NCI-H2081 (cell line): Measurements from ENCODE around the gene ZNF211.

Source experiments
- DNase-seq, 2 experiments: peaks; one replicate each; lab custom pipeline; 2025; lab: John Stamatoyannopoulos, UW

ZNF211 gene

DNA sequence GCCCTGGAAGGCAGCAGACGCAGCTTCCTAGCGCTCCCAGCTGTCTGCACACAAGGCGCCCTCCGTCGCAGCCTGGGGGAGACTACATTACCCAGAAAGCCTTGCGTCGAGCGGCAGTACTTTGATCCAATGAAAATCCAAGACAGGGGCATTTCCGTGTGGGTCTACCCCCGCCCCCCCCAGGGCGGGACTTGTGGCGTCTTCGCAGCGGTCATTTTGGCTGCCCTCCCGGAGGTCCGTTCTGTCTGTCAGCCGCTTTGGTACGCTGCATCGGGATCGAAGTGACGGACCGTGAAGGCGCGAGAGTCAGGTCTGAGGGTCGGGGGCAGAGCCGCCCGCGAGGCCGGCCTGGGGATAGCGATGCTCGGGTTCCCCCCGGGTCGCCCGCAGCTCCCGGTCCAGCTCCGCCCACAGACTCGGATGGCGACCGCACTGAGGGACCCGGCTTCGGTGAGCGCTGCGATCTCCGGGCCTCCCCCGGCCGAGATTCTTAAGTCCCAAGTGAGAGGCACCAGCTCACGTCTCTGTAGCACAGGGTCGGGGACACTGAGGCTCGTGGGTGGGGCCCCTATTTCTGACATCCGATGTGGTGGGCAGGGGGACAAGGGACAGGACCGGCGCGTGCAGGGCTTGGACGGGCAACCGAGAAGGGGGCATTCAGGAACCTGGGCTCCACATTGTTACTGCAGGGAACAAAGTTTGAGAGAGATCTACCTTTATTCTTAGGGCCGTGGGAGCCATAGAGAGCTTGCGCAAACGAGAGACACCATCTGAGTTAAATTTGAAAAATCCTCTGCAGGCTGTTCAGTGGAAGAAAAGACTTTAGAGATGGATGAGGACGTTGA, at the start of gene ZNF211:
Gene ZNF211 (plus strand): TSS at position 182 of the 845 bp plus-strand sequence. CDS start 179 bp downstream, at position 361.
- peak; percentile 91 to 96 for DNase-seq

DNA sequence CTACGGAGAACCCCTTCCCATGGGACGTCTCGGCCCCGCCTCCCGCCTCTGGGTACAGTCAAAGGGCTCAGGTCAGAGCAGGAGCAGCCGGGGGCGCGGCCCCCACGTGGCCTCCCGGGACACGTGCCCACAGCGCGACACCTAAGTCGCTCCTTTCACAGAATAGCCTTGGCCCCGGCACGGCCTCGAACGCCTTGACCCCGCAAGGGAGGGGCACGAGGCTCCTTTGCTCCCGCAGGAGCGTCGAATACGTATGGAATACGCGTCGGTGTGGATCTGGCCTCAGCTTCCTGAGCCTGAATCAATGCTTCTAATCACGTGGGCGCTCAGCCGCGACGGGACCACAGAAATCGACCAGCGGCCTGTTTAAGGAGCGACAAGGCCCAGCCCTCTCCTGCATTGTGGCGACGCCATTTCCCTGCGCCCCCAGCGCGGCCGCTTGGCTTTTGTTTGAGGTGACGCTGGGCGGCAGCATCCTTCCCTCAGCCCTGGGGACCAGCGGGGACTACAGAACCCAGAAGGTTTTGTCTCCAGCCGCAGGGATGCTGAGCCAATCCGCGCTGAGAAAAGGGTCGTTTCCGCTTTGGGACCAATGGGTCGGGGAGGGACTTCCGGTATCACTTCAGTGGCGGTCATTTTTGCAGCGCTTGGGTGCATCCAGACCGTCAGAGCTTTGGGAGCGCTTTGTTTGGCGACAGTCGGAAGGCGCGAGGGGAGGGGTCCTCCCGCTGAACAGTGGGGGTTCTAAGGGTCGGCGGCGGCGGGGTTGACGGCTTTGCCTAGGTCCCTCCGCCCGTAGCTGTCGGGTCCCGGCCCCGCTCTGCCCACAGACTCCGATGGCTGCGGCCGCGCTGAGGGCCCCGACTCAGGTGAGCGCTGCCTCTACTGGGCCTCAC, 49.2 kb upstream of the ZNF211 start, which contains the start of gene ZIK1:
Gene ZIK1 (plus strand): TSS at position 625 of the 896 bp plus-strand sequence. CDS start 212 bp downstream, at position 837.
- DNase-seq = peak; percentile 8 to 15

DNA sequence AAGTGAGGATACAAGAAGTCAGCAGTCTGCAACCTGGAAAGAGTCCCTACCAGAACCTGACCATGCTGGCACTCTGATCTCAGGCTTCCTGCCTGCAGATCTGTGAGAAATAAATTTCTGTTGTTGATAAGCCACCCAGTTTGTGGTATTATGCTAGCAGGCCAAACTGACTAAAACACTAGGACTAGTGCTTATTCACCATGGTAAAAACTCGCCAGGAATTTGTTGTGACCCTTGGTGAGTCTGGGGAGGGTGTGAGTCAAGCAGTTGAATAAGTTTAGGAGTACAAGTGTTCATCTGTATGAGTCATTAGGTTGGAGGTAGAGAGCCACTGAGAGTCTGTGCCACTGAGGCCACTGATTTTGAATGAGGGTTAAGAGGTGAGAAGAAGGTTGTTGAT, 45.4 kb upstream of the ZNF211 start:
- no peak for DNase-seq

DNA sequence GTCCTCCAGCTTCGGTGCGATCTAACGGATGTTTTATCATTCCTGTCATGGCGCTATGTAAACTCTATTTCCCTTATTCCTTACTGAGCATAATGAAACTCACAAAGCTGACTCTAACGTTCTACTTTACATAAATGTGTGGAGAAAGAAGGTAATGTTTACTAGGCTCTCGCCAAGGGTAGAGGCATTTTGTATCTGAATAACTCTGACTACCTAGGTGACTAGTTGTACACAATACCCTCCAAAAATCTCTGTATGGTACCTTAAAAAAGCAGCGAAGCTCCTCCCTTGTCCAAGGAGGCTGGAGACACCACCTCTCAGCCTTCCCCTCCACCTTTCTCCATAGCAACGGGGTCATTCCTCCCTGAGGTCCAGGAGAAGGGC, 33.6 kb upstream of the ZNF211 start:
- DNase-seq = no peak

DNA sequence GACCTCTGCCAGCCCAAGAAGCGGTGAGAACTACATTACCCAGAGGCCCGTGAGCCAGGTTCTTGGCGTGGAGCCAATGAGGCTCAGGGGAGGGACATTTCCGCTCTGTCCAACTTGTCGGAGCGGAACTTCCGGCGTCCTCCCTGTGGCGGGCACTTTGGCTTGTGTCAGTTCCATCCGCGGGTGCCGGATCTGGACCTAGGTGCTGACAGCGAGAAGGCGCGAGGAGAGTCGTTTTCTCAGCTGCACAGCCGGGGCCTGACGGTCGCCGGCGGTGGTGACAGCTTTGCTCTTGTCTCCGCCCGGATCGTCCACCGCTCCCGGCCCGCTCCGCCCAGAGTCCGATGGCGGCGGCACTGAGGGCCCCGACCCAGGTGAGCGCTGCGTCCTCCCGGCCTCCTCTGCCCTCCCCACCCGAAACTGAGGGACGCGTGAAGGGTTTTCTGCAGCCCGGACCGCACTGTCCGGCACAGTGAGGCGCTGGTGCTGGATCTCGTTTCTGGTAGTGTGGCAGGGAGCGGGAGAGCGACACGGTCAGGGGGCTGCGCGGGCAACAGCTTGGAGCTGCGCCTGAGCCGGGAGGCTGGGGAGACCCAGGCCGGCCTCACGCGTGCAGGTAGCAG, 33.1 kb upstream of the ZNF211 start, which contains the start of gene ZNF530:
Gene ZNF530 (plus strand): TSS at position 125 of the 623 bp plus-strand sequence. CDS start 4,461 bp downstream, outside the sequence.
- DNase-seq = peak; percentile 89 to 95

DNA sequence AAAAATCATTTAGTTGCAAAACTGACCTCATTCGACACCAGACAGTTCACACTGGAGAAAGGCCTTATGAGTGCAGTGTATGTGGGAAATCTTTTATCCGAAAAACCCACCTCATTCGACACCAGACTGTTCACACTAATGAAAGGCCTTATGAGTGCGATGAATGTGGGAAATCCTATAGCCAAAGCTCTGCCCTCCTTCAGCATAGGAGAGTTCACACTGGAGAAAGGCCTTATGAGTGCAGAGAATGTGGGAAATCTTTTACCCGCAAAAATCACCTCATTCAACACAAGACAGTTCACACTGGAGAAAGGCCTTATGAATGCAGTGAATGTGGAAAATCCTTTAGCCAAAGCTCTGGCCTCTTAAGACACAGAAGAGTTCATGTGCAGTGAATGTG, 26.0 kb upstream of the ZNF211 start:
- no peak for DNase-seq

DNA sequence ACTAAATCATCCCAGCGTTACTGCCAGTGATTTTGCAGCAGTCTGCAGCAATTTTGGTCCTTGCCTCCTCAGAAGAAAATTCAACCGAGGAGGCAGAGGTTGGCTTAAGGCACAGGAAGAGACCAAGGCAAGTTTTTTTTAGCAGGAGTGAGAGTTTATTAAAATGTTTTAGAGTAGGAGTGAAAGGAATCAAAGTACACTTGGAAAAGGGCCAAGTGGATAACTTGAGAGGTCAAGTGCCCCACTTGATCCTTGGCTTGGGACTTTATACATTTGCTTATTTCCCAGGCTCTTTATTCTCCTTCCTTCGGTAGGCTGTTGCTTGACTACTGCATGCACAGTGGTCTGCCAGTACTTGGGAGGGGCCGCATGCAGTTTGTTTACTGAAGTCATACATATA, 21.9 kb upstream of the ZNF211 start:
- no peak for DNase-seq

DNA sequence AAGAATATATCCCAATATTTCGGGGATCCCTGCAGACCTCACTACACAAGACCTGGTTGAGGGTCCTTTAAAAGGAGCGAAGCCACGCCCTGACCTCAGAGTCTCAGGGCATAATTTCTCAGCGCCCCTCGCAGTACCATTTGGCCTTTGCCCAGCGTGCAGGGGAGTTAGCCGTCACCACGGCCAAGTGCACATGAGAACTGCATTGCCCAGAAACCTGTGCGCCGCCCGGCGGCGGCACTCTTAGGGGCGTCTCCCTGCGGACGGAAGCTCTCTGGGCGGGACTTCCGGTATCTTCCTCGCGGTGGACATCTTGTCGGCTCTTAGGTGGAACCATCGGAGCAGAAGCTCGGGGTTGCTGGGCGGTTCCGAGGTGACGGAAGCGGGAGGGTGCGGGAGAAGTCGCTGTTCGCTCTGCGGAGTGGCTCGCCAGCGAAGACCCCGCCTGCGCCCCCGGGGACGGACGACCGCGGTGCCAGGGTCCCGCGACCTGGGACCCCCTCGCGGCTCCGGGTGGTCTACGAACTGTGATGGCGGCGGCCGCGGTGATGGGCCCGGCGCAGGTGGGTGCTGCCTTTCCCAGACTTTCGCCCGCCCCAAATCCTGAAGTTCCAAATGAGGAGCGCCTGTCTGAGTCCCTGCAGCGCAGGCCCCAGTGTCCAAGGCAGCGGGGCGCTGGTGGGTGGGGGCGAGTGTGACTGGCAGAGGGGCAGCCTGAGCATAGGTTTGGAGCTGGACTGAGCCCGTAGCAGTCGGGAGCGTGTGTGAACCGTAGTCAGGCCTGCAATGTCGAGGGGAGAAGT, 18.8 kb upstream of the ZNF211 start, which contains the start of gene ZNF134:
Gene ZNF134 (plus strand): TSS at position 302 of the 803 bp plus-strand sequence. CDS start 5,227 bp downstream, outside the sequence.
- DNase-seq = peak; percentile 87 to 92

DNA sequence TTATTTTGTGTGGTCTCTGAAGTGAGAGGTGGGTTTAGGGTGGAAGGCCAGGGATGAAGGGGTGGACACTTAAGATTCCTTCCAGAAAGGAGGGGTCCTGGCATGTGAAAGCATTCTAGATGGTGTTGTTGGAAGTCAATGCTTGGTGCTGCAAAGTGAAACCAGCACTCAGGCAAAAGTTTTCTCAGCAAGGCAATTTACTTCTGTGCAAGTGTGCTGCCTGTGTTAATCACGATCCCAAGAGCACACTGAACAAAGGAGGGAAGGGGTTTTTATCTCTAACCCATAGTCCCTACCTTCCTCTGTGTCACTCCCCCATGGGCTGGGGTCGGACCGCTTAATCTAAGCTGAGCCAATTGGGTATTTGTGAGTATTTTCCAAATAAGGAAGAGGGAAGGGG, 17.6 kb upstream of the ZNF211 start:
- no peak for DNase-seq

DNA sequence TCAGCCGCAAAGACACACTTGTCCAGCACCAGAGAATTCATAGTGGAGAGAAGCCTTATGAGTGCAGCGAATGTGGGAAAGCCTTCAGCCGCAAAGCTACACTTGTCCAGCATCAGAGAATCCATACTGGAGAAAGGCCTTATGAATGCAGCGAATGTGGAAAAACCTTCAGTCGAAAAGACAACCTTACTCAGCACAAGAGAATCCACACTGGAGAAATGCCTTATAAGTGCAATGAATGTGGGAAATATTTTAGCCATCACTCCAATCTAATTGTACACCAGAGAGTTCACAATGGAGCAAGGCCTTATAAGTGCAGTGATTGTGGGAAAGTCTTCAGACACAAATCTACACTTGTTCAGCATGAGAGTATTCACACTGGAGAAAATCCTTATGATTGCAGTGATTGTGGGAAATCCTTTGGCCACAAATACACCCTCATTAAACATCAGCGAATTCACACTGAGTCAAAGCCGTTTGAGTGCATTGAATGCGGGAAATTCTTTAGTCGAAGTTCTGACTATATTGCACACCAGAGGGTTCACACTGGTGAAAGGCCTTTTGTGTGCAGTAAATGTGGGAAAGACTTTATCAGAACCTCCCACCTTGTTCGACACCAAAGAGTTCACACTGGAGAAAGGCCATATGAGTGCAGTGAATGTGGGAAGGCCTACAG, 12.2 kb upstream of the ZNF211 start:
- no peak for DNase-seq

DNA sequence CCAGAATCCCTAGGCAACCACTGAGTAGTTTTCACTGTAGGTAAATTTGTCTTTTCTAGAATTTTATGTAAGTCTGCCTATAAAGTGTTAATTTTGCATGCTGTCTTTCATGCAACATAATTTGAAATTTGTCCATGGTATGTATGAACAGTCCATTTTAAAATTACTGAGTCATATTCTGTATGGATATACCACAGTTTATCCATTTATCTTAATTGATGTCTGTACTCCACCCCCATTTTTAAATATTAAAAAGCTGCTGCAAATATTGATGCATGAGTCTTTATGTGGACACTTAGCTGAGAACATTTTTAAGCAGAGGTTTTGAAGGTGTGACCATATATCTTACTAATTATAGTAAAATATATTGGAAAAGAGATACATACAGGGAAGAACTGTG, 9.9 kb upstream of the ZNF211 start:
- DNase-seq = no peak

DNA sequence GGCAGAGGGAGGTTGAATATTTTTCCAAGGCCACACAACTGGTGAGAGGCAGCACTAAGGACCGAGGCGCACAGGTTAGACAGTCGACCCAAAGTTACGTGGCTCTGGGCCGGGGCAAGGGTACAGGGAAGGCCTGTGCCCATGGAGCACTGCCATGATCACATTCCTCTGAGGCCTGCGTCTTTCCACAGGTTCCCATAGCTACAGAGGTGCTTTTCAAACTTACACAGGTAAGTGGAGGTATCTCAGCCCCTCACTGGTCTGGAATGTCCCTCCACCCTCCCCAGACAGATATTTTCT, 814 bp downstream of the ZNF211 start:
- DNase-seq = no peak

DNA sequence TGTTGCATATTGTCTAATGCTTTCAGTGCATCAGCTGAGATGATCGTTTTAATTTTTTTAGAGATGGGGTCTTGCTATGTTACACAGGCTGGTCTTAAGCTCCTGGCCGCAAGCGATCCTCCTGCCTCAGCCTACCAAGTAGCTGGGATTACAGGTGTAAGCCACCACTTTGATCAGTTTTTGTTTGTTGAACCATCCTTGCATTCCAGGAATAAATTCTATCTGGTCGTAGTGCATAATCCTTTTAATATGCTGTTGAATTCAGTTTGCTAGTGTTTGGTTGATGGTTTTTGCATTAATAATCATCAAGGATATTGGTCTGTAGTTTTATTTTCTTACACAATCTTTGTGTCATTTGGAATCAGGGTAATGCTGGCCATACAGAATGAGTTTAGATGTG, 4.4 kb downstream of the ZNF211 start:
- no peak for DNase-seq

DNA sequence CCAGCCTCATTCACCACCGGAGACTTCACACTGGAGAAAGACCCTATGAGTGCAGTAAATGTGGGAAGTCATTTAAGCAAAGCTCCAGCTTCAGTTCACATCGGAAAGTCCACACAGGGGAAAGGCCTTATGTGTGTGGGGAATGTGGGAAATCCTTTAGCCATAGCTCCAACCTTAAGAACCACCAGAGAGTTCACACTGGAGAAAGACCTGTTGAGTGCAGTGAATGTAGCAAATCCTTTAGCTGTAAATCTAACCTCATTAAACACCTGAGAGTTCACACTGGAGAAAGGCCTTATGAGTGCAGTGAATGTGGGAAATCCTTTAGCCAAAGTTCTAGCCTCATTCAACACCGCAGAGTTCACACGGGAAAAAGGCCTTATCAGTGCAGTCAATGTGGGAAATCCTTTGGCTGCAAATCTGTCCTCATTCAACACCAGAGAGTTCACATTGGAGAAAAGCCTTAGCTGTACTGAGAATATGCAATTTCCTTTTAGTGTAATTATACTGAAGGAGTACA, 8.8 kb downstream of the ZNF211 start:
- DNase-seq = no peak

DNA sequence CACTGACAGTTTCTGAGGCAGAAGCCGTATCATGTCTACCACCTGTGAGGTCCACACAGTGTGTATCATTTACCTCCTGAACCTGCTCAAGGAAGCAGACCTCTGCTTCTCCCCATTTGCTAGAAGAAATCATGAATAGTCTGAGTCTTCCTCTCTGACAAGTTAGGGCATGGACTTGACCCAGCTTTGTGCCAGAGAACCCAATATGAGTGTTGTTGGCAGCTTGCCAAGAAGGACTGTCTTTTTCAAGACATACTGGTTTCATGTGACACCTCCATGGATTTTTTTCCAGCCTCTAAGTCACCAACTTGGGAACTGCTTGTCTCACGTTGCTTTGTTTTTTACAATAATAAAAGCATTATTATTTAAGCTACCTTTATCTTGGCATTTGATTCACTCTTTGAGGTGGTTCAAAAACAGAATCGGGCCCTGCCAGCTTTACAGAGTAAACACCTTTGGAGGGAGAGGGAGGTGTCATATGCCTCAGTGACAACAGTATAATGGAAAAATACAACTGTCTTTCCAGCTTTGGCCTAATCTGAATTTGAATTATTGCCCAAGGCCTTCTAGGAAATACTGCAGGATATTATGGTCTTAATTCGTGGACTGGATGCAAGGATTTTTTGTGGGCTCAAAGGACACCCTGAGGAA, 9.6 kb downstream of the ZNF211 start:
- DNase-seq = no peak

DNA sequence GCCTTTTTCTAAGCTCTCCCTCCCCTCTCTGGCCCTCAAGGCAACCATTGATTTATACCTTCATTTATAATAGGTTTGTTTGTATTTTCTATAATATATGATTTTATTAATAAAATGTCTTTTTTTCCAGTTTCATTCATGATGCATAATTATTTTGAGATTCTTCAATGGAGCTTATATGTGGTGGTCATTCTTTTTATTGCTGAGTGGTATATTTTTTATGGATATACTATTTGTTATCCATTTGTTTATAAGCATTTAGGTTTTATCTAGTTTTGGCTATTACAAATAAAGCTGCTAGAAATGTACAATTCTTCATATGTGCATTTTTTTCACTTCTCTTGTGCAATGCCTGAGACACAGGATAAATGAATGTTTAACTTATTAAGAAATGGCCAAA, 10.8 kb downstream of the ZNF211 start:
- DNase-seq = no peak

DNA sequence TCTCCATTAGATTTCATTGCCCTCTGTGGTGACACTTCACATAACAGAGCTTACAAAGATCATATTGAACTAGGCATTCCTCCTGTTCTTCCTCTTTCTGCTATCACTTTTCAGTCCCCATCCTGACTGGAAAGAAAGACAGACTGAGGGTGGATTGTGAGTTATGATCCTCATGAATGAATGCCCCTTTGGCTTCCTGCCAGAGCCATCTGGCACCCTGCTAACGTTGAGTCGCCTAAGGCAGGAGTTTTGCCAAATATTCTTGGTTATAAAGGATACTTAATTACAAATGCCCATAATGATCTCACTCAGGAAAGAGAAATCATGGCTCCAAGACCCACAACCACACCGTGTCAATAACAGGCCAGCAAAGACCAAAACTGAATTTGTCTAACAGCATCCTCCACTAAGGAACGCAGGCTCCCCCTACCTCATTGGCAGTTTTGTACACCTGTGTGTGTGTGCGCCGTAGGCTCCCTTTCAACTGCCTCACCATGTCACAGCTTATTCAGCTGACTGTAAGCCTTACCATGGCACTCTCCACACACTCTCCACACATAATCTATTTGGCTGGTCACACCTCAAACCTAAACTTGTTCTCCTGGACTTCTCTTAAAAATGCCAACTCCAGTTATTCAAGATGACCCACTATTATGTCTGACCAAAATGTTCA, 15.5 kb downstream of the ZNF211 start:
- DNase-seq = peak; percentile 39 to 74

DNA sequence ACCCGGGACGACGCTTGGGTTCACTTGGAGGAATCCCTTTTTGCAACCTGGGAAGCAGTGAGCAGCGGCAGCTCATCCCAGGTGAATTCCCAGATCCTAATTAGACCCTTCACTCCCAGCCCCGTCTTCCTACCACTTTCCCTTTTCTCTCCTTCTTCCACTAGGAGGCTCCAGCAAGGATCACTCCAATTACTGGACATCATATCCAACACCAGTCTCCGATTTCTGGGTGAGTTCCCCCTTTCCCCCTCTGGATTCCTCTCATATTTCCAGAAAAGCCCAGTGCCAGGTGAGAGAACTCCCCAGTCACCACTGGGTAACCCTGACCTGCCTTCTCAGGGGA, 18.7 kb downstream of the ZNF211 start:
- DNase-seq = no peak

DNA sequence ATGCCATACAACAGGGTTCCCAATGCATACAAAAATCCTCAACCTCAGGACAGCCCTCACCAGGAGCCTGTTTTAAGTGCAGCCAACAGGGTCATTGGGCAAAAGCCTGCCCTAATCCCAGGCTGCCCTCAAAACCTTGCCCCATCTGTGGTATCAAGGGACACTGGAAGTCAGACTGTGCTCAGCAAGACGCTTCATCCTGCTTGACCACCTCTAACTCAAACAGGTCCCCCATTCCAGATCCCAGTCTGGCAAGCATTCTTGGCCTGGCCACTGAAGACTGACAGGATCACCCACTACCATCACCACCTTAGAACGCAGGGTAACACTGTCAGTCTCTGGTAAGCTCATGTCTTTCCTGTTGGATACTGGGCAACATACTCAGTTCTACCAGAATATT, 20.7 kb downstream of the ZNF211 start:
- DNase-seq = no peak

DNA sequence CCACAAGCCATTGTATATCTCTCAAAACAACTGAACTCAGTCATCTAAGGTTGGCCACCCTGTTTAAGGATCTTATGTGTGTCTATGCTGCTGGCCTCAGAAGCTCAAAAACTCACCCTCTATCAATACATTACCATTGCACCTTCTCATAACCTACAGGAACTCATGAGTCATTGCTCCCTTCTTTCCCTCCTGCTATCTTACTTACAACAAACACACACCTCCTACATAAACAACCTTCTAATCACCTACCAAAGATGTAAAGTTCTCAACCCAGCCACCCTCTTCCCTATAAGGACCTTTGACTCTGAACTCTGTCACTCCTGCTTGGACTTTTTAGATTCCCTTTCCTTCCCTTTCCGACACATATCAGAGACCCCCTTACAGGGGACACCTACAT, 22.5 kb downstream of the ZNF211 start:
- DNase-seq = no peak
